Measurements from ENCODE around the gene EVL.

- TF ChIP-seq GATA3 (IDR thresholded peaks at IDR 0.05; ENCODE audit: low read depth, low read length), result no peak
- no peak for TF ChIP-seq GATA2 (IDR thresholded peaks at IDR 0.05; ENCODE audit: low read depth, low read length)
These were observed 19.4 kb downstream of the EVL start for GRCh38 chr14:100084591-100084990.
